GM21390 (cell line): Measurements from ENCODE around the gene LASP1NB.
A peak's percentile ranks its signal among the peaks of the same experiment; 100 is the strongest.
"Not testable (repeated sequence)": the region's sequence is repeated elsewhere in the genome, so short reads cannot be mapped to it uniquely, and the experiment has no call there.

Source experiments
- ATAC-seq: cut with Tn5 transposase; IDR thresholded peaks from one replicate; pipeline ENCODE4 v1.9.1; 2021; ENCODE audit not compliant: unreplicated experiment

The LASP1NB gene

GRCh38 chr17:38896346-38896954 lies 29.0 kb upstream of the LASP1NB start:
- no peak for ATAC-seq

GRCh38 chr17:38897176-38897575 lies 28.2 kb upstream of the LASP1NB start:
- ATAC-seq: no peak

GRCh38 chr17:38897671-38898290 lies 27.6 kb upstream of the LASP1NB start:
- no peak for ATAC-seq

- ATAC-seq: peak; percentile 9
These were observed 27.1 kb upstream of the LASP1NB start for GRCh38 chr17:38898291-38898679.

- ATAC-seq: peak; percentile 88
These were observed 26.5 kb upstream of the LASP1NB start for GRCh38 chr17:38898812-38899348.

GRCh38 chr17:38899421-38899820 lies 26.0 kb upstream of the LASP1NB start:
- ATAC-seq: no peak

GRCh38 chr17:38900978-38901656 lies 24.3 kb upstream of the LASP1NB start:
- no peak for ATAC-seq

GRCh38 chr17:38903404-38903803 lies 22.0 kb upstream of the LASP1NB start:
- ATAC-seq: no peak

- ATAC-seq: no peak
These were observed 20.5 kb upstream of the LASP1NB start for GRCh38 chr17:38904892-38905291.

GRCh38 chr17:38905375-38905774 lies 20.0 kb upstream of the LASP1NB start:
- ATAC-seq: no peak

- no peak for ATAC-seq
These were observed 18.8 kb upstream of the LASP1NB start for GRCh38 chr17:38906460-38907228.

GRCh38 chr17:38907930-38908675 lies 17.3 kb upstream of the LASP1NB start:
- ATAC-seq: no peak

- ATAC-seq: no peak
These were observed 16.7 kb upstream of the LASP1NB start for GRCh38 chr17:38908676-38909181.

GRCh38 chr17:38910325-38910724 lies 15.1 kb upstream of the LASP1NB start:
- no peak for ATAC-seq

- no peak for ATAC-seq
These were observed 14.2 kb upstream of the LASP1NB start for GRCh38 chr17:38911081-38911730.

GRCh38 chr17:38911731-38912081 lies 13.7 kb upstream of the LASP1NB start:
- not testable (repeated sequence) for ATAC-seq

GRCh38 chr17:38912221-38912813 lies 13.1 kb upstream of the LASP1NB start:
- no peak for ATAC-seq

GRCh38 chr17:38914741-38915638 lies 10.4 kb upstream of the LASP1NB start:
- ATAC-seq: no peak

GRCh38 chr17:38915639-38915995 lies 9.8 kb upstream of the LASP1NB start:
- no peak for ATAC-seq
